ENCODE data around the gene OR6C3.
"Not testable (repeated sequence)": the region's sequence is repeated elsewhere in the genome, so short reads cannot be mapped to it uniquely, and the experiment has no call there.

Gene OR6C3

GRCh38 chr12:55330446-55330845 lies at the start of gene OR6C3:
Gene OR6C3 (plus strand): TSS chr12:55330746. CDS start chr12:55331701, 955 bp downstream.
- Mint-ChIP-seq H3K36me3 (ENCODE audit: low read depth) (no peaks in the 10 kb centered on the region), H3K4me3 (no peak within 1 kb of the TSS), H3K4me1 (ENCODE audit: low read depth) (no peaks in the 10 kb centered on the region), H3K27ac (no peak within 1 kb of the TSS), H3K9me3 (no peaks in the 10 kb centered on the region), H3K27me3 (no peaks in the 10 kb centered on the region)
- intact Hi-C loops (cut with micrococcal nuclease): no loop called here

- no peaks in the 10 kb centered on the region for H3K4me1 Mint-ChIP-seq (ENCODE audit: low read depth)
- no peak overlapping the region for H3K4me3 Mint-ChIP-seq
Observed at GRCh38 chr12:55280991-55281390, 49.6 kb upstream of the OR6C3 start.

GRCh38 chr12:55289999-55290398 lies 40.5 kb upstream of the OR6C3 start:
- H3K27ac Mint-ChIP-seq: no peak overlapping the region
- peaks cover 2% of the 10 kb centered on the region for H3K27me3 Mint-ChIP-seq
- no peaks in the 10 kb centered on the region for H3K9me3 Mint-ChIP-seq
- no peak overlapping the region for H3K4me3 Mint-ChIP-seq
- no peaks in the 10 kb centered on the region for H3K36me3 Mint-ChIP-seq (ENCODE audit: low read depth)
- intact Hi-C loops (cut with micrococcal nuclease): no loop called here
- H3K4me1 Mint-ChIP-seq (ENCODE audit: low read depth): no peaks in the 10 kb centered on the region

More at GRCh38 chr12:55280991-55281390, 49.6 kb upstream of the OR6C3 start:
- H3K27ac Mint-ChIP-seq: no peak overlapping the region
- no peaks in the 10 kb centered on the region for H3K9me3 Mint-ChIP-seq
- intact Hi-C loops (cut with micrococcal nuclease): no loop called here
- H3K27me3 Mint-ChIP-seq: peaks cover 8% of the 10 kb centered on the region
- no peaks in the 10 kb centered on the region for H3K36me3 Mint-ChIP-seq (ENCODE audit: low read depth)

- no peak within 1 kb of the TSS for H3K4me3 Mint-ChIP-seq
- intact Hi-C loops (cut with micrococcal nuclease): no loop called here
- H3K4me1 Mint-ChIP-seq (ENCODE audit: low read depth): no peaks in the 10 kb centered on the region
- peaks cover 2% of the 10 kb centered on the region for H3K27me3 Mint-ChIP-seq
- H3K36me3 Mint-ChIP-seq (ENCODE audit: low read depth): no peaks in the 10 kb centered on the region
- H3K27ac Mint-ChIP-seq: no peak within 1 kb of the TSS
- H3K9me3 Mint-ChIP-seq: no peaks in the 10 kb centered on the region
Observed at GRCh38 chr12:55296469-55296868, 34.1 kb upstream of the OR6C3 start, which contains the start of gene OR6C6. Gene OR6C6 (minus strand): TSS chr12:55296569. CDS start chr12:55295232, 1,337 bp downstream.

- no peaks in the 10 kb centered on the region for H3K9me3 Mint-ChIP-seq
- H3K4me1 Mint-ChIP-seq (ENCODE audit: low read depth): no peaks in the 10 kb centered on the region
- H3K36me3 Mint-ChIP-seq (ENCODE audit: low read depth): no peaks in the 10 kb centered on the region
- no peak within 1 kb of the TSS for H3K27ac Mint-ChIP-seq
- intact Hi-C loops (cut with micrococcal nuclease): no loop called here
- H3K4me3 Mint-ChIP-seq: no peak within 1 kb of the TSS
- peaks cover 2% of the 10 kb centered on the region for H3K27me3 Mint-ChIP-seq
Observed at GRCh38 chr12:55314043-55314442, 16.5 kb upstream of the OR6C3 start, which contains the start of gene OR6C1. Gene OR6C1 (plus strand): TSS chr12:55314343. CDS start chr12:55320600, 6,257 bp downstream.

GRCh38 chr12:55320201-55320600 lies 10.3 kb upstream of the OR6C3 start:
- H3K27ac Mint-ChIP-seq: no peak overlapping the region
- no peaks in the 10 kb centered on the region for H3K9me3 Mint-ChIP-seq
- H3K4me1 Mint-ChIP-seq (ENCODE audit: low read depth): no peaks in the 10 kb centered on the region
- intact Hi-C loops (cut with micrococcal nuclease): no loop called here
- peaks cover 6% of the 10 kb centered on the region for H3K27me3 Mint-ChIP-seq
- H3K36me3 Mint-ChIP-seq (ENCODE audit: low read depth): no peaks in the 10 kb centered on the region
- no peak overlapping the region for H3K4me3 Mint-ChIP-seq

- not testable (repeated sequence) for H3K9me3 Mint-ChIP-seq, H3K27me3 Mint-ChIP-seq, H3K4me3 Mint-ChIP-seq
Observed at GRCh38 chr12:55325801-55326200, 4.7 kb upstream of the OR6C3 start.

GRCh38 chr12:55336002-55336401 lies 5.5 kb downstream of the OR6C3 start:
- intact Hi-C loops (cut with micrococcal nuclease): no loop called here
- Mint-ChIP-seq H3K4me3 (no peak overlapping the region), H3K27me3 (peaks cover 7% of the 10 kb centered on the region), H3K36me3 (ENCODE audit: low read depth) (no peaks in the 10 kb centered on the region), H3K9me3 (no peaks in the 10 kb centered on the region), H3K4me1 (ENCODE audit: low read depth) (no peaks in the 10 kb centered on the region), H3K27ac (no peak overlapping the region)

More at GRCh38 chr12:55325801-55326200, 4.7 kb upstream of the OR6C3 start:
- H3K36me3 Mint-ChIP-seq (ENCODE audit: low read depth); intact Hi-C loops (cut with micrococcal nuclease); H3K4me1 Mint-ChIP-seq (ENCODE audit: low read depth); H3K27ac Mint-ChIP-seq: not testable (repeated sequence)

- H3K9me3 Mint-ChIP-seq; intact Hi-C loops (cut with micrococcal nuclease); H3K27ac Mint-ChIP-seq; H3K4me1 Mint-ChIP-seq (ENCODE audit: low read depth); H3K36me3 Mint-ChIP-seq (ENCODE audit: low read depth); H3K27me3 Mint-ChIP-seq; H3K4me3 Mint-ChIP-seq: not testable (repeated sequence)
Observed at GRCh38 chr12:55355338-55355737, 24.8 kb downstream of the OR6C3 start.

GRCh38 chr12:55362675-55363074 lies 32.1 kb downstream of the OR6C3 start, which contains the start of gene OR6C75:
Gene OR6C75 (plus strand): TSS chr12:55362975. CDS start chr12:55365111, 2,136 bp downstream.
- Mint-ChIP-seq H3K27ac (no peak within 1 kb of the TSS), H3K27me3 (peaks cover 8% of the 10 kb centered on the region), H3K36me3 (ENCODE audit: low read depth) (no peaks in the 10 kb centered on the region), H3K4me3 (no peak within 1 kb of the TSS), H3K9me3 (no peaks in the 10 kb centered on the region), H3K4me1 (ENCODE audit: low read depth) (no peaks in the 10 kb centered on the region)
- intact Hi-C loops (cut with micrococcal nuclease): no loop called here

GRCh38 chr12:55365086-55365485 lies 34.5 kb downstream of the OR6C3 start:
- peaks cover 4% of the 10 kb centered on the region for H3K27me3 Mint-ChIP-seq
- no peaks in the 10 kb centered on the region for H3K4me1 Mint-ChIP-seq (ENCODE audit: low read depth)
- intact Hi-C loops (cut with micrococcal nuclease): no loop called here
- H3K4me3 Mint-ChIP-seq: no peak overlapping the region
- no peak overlapping the region for H3K27ac Mint-ChIP-seq
- no peaks in the 10 kb centered on the region for H3K36me3 Mint-ChIP-seq (ENCODE audit: low read depth)
- H3K9me3 Mint-ChIP-seq: no peaks in the 10 kb centered on the region

GRCh38 chr12:55372521-55372920 lies 42.0 kb downstream of the OR6C3 start:
- Mint-ChIP-seq H3K36me3 (ENCODE audit: low read depth) (no peaks in the 10 kb centered on the region), H3K27me3 (no peaks in the 10 kb centered on the region), H3K27ac (no peak overlapping the region), H3K4me3 (no peak overlapping the region), H3K4me1 (ENCODE audit: low read depth) (no peaks in the 10 kb centered on the region), H3K9me3 (no peaks in the 10 kb centered on the region)
- intact Hi-C loops (cut with micrococcal nuclease): no loop called here

Data from dendritic cell treated with granulocyte-macrophage colony-stimulating factor and Interleukin-4, amounts not matched to agents 40 ng/mL and 50 ng/mL, for 4 days (primary cell).